ENCODE results near the gene COPRS.

Gene COPRS

GRCh38 chr17:31807846-31808245 lies 51.2 kb downstream of the COPRS start:
- DNase-seq (ENCODE audit: low spot score) = peak; percentile 6

GRCh38 chr17:31806921-31807320 lies 52.1 kb downstream of the COPRS start:
- no peak for DNase-seq (ENCODE audit: low spot score)

- DNase-seq (ENCODE audit: low spot score) = peak; percentile 4
Observed at GRCh38 chr17:31803494-31804213, 55.4 kb downstream of the COPRS start.

- no peak for DNase-seq (ENCODE audit: low spot score)
Observed at GRCh38 chr17:31802502-31802901, 56.5 kb downstream of the COPRS start.
